GM23338 (cell line): ENCODE measurements around the gene FBN3.

Experiments
- EZH2 ChIP-seq: fragments of 200-600 bp; sonication (generic); IDR thresholded peaks from one replicate; pipeline ENCODE4 v1.8.0; 2017; ENCODE audit warnings: antibody characterized with exemption, mild to moderate bottlenecking, low read depth; ENCODE audit not compliant: unreplicated experiment
- EZH2phosphoT487 ChIP-seq: fragments of 200-600 bp; sonication (generic); IDR thresholded peaks from one replicate; pipeline ENCODE4 v1.8.1; 2018; ENCODE audit warnings: antibody characterized with exemption; ENCODE audit not compliant: unreplicated experiment
- POLR2AphosphoS5 ChIP-seq: IDR thresholded peaks from 2 replicates; pipeline ENCODE4 v1.6.1; 2016; ENCODE audit warnings: antibody characterized with exemption, low read depth
- ZNF331 ChIP-seq: fragments of 250-450 bp; sonication (Bioruptor Pico); IDR thresholded peaks from 2 replicates; pipeline ENCODE4 v1.5.0; 2020; ENCODE audit warnings: low read depth, mild to moderate bottlenecking, moderate library complexity
- TF ChIP-seq, protein P1 (sequence below), 2 experiments: fragments of 200-600 bp in 1 of 2; sonication (generic) in 1 of 2; conservative IDR thresholded peaks; 2 replicates each; pipeline versions ENCODE4 v1.5.1 to v1.6.1; 2016 to 2017; ENCODE audit warnings: antibody characterized with exemption in 2 of 2, low read depth in 2 of 2, mild to moderate bottlenecking in 2 of 2, moderate library complexity in 1 of 2
- TF ChIP-seq, protein P2 (sequence below): IDR thresholded peaks from one replicate; pipeline ENCODE4 v1.6.1; 2018; ENCODE audit warnings: antibody characterized with exemption; ENCODE audit not compliant: unreplicated experiment

DNA sequence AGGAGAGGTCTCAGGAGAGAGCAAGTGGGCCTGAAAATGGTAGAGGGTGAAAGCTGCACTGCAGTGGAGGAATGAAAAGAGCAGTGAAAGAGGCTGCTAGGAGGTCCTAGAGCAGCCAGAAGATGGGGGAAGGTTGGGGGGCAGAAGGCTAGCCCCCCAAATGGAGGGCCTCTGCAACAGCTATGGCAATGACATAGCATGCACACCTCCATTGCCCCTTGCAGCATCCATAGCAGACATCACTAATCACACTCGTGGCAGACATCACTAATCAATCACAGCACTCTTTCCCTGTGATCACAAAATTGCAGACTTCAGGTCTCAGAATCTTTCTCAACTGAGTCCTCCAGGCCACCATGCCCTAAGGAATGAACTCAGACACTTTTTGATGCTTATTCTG is 74.9 kb downstream of the FBN3 start:
- no peak for TF ChIP-seq EZH2
- TF ChIP-seq, protein P1, sequence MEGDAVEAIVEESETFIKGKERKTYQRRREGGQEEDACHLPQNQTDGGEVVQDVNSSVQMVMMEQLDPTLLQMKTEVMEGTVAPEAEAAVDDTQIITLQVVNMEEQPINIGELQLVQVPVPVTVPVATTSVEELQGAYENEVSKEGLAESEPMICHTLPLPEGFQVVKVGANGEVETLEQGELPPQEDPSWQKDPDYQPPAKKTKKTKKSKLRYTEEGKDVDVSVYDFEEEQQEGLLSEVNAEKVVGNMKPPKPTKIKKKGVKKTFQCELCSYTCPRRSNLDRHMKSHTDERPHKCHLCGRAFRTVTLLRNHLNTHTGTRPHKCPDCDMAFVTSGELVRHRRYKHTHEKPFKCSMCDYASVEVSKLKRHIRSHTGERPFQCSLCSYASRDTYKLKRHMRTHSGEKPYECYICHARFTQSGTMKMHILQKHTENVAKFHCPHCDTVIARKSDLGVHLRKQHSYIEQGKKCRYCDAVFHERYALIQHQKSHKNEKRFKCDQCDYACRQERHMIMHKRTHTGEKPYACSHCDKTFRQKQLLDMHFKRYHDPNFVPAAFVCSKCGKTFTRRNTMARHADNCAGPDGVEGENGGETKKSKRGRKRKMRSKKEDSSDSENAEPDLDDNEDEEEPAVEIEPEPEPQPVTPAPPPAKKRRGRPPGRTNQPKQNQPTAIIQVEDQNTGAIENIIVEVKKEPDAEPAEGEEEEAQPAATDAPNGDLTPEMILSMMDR (conservative IDR thresholded peaks at IDR 0.05; ENCODE audit: low read depth in 2 of 2) = no peak
- TF ChIP-seq EZH2phosphoT487 = no peak
- no peak for TF ChIP-seq POLR2AphosphoS5
- TF ChIP-seq ZNF331 (CRISPR knock-in tag) = no peak
- TF ChIP-seq, protein P2, sequence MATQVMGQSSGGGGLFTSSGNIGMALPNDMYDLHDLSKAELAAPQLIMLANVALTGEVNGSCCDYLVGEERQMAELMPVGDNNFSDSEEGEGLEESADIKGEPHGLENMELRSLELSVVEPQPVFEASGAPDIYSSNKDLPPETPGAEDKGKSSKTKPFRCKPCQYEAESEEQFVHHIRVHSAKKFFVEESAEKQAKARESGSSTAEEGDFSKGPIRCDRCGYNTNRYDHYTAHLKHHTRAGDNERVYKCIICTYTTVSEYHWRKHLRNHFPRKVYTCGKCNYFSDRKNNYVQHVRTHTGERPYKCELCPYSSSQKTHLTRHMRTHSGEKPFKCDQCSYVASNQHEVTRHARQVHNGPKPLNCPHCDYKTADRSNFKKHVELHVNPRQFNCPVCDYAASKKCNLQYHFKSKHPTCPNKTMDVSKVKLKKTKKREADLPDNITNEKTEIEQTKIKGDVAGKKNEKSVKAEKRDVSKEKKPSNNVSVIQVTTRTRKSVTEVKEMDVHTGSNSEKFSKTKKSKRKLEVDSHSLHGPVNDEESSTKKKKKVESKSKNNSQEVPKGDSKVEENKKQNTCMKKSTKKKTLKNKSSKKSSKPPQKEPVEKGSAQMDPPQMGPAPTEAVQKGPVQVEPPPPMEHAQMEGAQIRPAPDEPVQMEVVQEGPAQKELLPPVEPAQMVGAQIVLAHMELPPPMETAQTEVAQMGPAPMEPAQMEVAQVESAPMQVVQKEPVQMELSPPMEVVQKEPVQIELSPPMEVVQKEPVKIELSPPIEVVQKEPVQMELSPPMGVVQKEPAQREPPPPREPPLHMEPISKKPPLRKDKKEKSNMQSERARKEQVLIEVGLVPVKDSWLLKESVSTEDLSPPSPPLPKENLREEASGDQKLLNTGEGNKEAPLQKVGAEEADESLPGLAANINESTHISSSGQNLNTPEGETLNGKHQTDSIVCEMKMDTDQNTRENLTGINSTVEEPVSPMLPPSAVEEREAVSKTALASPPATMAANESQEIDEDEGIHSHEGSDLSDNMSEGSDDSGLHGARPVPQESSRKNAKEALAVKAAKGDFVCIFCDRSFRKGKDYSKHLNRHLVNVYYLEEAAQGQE = no peak
